ENCODE results near the gene MB21D2. TPM values are rescaled to one million over a fixed set of nuclear protein-coding genes. Genes with fewer than 3 reads are reported as not detected.

MB21D2 gene
- total and polyA plus RNA-seq, 2 donors (not counting 1 experiment from before 2014, with no cell fraction given) = 0.03 to 0.20 TPM

- H3K9ac ChIP-seq (ENCODE audit: low read length) = no peak overlapping the region
- CTCF ChIA-PET = no interaction called here
- no peaks in the 10 kb centered on the region for H3K36me3 ChIP-seq (replicated peaks in 1 of 2; ENCODE audit: control extremely low read depth in 1 of 2, control insufficient read depth in 1 of 2, extremely low read depth in 1 of 2, insufficient read depth in 2 of 2, low read length in 1 of 2)
- H3K4me2 ChIP-seq (replicated peaks; ENCODE audit: low read depth, low read length, poor library complexity, severe bottlenecking) = no peak overlapping the region
- peaks cover 7% of the 10 kb centered on the region for H3K27me3 Mint-ChIP-seq
- 98% methylated on average over 10 of the region's 10 CpGs for WGBS (ENCODE audit: insufficient coverage)
- no peaks in the 10 kb centered on the region for H3K79me2 ChIP-seq (ENCODE audit: control insufficient read depth, insufficient read depth, low read length)
- H2AFZ ChIP-seq (ENCODE audit: insufficient read depth, low read depth, low read length, poor library complexity, severe bottlenecking) = no peak overlapping the region
- intact Hi-C loops (cut with micrococcal nuclease) = no loop called here
- H3K4me3 ChIP-seq (ENCODE audit: control extremely low read depth in 1 of 5, extremely low read depth in 1 of 5, insufficient read depth in 1 of 5, low read depth in 2 of 5, low read length in 4 of 5) = no peak overlapping the region
- H3K4me1 ChIP-seq (ENCODE audit: control insufficient read depth in 2 of 2, insufficient read depth in 2 of 2, low read length in 2 of 2) = no peaks in the 10 kb centered on the region
- H3K4me3 Mint-ChIP-seq = no peak overlapping the region
- no peaks in the 10 kb centered on the region for H3K4me1 Mint-ChIP-seq
- H3K27ac Mint-ChIP-seq = no peak overlapping the region
- no peak for DNase-seq
- no peaks in the 10 kb centered on the region for H4K20me1 ChIP-seq (ENCODE audit: control insufficient read depth, insufficient read depth, low read length, poor library complexity, severe bottlenecking)
- no peak overlapping the region for H3K27ac ChIP-seq (ENCODE audit: low read length in 2 of 2)
- no peaks in the 10 kb centered on the region for H3K9me3 Mint-ChIP-seq (ENCODE audit: insufficient read depth)
- H3K27me3 ChIP-seq (replicated peaks in 1 of 4; ENCODE audit: control extremely low read depth in 1 of 4, control insufficient read depth in 3 of 4, insufficient read depth in 4 of 4, low read length in 3 of 4) = no peaks in the 10 kb centered on the region
- peaks cover 0 to 4% (median 0%) of the 10 kb centered on the region in 3 donors for H3K9me3 ChIP-seq (ENCODE audit: control extremely low read depth in 1 of 3, control insufficient read depth in 2 of 3, insufficient read depth in 1 of 3, low read length in 2 of 3)
- no peak for ATAC-seq (ENCODE audit: low read depth)
- no peak for TF ChIP-seq CTCF (IDR thresholded peaks at IDR 0.05)
- no peak for TF ChIP-seq EZH2 (IDR thresholded peaks at IDR 0.05; ENCODE audit: borderline replicate concordance, insufficient read depth, low read depth, low read length, poor library complexity, severe bottlenecking)
- POLR2A ChIA-PET = no interaction called here
Measured at GRCh38 chr3:192904632-192905289, 12.9 kb downstream of the MB21D2 start.

GRCh38 chr3:192902549-192902948 lies 15.1 kb downstream of the MB21D2 start:
- Histone ChIP-seq H3K4me3 (ENCODE audit: control extremely low read depth in 1 of 5, extremely low read depth in 1 of 5, insufficient read depth in 1 of 5, low read depth in 2 of 5, low read length in 4 of 5) (no peak overlapping the region), H2AFZ (ENCODE audit: insufficient read depth, low read depth, low read length, poor library complexity, severe bottlenecking) (no peak overlapping the region), H3K9me3 (ENCODE audit: control extremely low read depth in 1 of 3, control insufficient read depth in 2 of 3, insufficient read depth in 1 of 3, low read length in 2 of 3) (peaks cover 0 to 4% (median 0%) of the 10 kb centered on the region in 3 donors), H3K27me3 (replicated peaks in 1 of 4; ENCODE audit: control extremely low read depth in 1 of 4, control insufficient read depth in 3 of 4, insufficient read depth in 4 of 4, low read length in 3 of 4) (no peaks in the 10 kb centered on the region), H3K36me3 (replicated peaks in 1 of 2; ENCODE audit: control extremely low read depth in 1 of 2, control insufficient read depth in 1 of 2, extremely low read depth in 1 of 2, insufficient read depth in 2 of 2, low read length in 1 of 2) (no peaks in the 10 kb centered on the region), H3K9ac (ENCODE audit: low read length) (no peak overlapping the region), H3K27ac (ENCODE audit: low read length in 2 of 2) (no peak overlapping the region), H3K79me2 (ENCODE audit: control insufficient read depth, insufficient read depth, low read length) (no peaks in the 10 kb centered on the region), H3K4me1 (ENCODE audit: control insufficient read depth in 2 of 2, insufficient read depth in 2 of 2, low read length in 2 of 2) (no peaks in the 10 kb centered on the region), H3K4me2 (replicated peaks; ENCODE audit: low read depth, low read length, poor library complexity, severe bottlenecking) (no peak overlapping the region), H4K20me1 (ENCODE audit: control insufficient read depth, insufficient read depth, low read length, poor library complexity, severe bottlenecking) (no peaks in the 10 kb centered on the region)
- no peak for DNase-seq
- Mint-ChIP-seq H3K4me3 (no peak overlapping the region), H3K9me3 (ENCODE audit: insufficient read depth) (no peaks in the 10 kb centered on the region), H3K4me1 (no peaks in the 10 kb centered on the region), H3K27me3 (peaks cover 4% of the 10 kb centered on the region), H3K27ac (no peak overlapping the region)
- CTCF ChIA-PET = no interaction called here
- ATAC-seq (ENCODE audit: low read depth) = no peak
- intact Hi-C loops (cut with micrococcal nuclease) = no loop called here
- TF ChIP-seq CTCF (IDR thresholded peaks at IDR 0.05) (no peak), EZH2 (IDR thresholded peaks at IDR 0.05; ENCODE audit: borderline replicate concordance, insufficient read depth, low read depth, low read length, poor library complexity, severe bottlenecking) (no peak)
- POLR2A ChIA-PET = no interaction called here
- WGBS (ENCODE audit: insufficient coverage) = no CpG with 5 or more reads among the region's 4 CpGs

All from B cell (primary cell).